HG02981 (cell line): ENCODE results near the gene SPO11.

Source experiments
- ATAC-seq: cut with Tn5 transposase; IDR thresholded peaks from one replicate; pipeline ENCODE4 v1.9.1; 2021; ENCODE audit warnings: mild to moderate bottlenecking, moderate library complexity; ENCODE audit not compliant: unreplicated experiment

The SPO11 gene

GRCh38 chr20:57310821-57311514 lies 18.6 kb upstream of the SPO11 start:
- ATAC-seq, result no peak

- ATAC-seq, result no peak
Observed at GRCh38 chr20:57312138-57312537, 17.5 kb upstream of the SPO11 start.

GRCh38 chr20:57313230-57313629 lies 16.4 kb upstream of the SPO11 start:
- no peak for ATAC-seq

- no peak for ATAC-seq
Observed at GRCh38 chr20:57313951-57314350, 15.7 kb upstream of the SPO11 start.

GRCh38 chr20:57315083-57315975 lies 14.3 kb upstream of the SPO11 start:
- no peak for ATAC-seq

GRCh38 chr20:57315976-57316480 lies 13.6 kb upstream of the SPO11 start:
- ATAC-seq, result no peak

- ATAC-seq, result no peak
Observed at GRCh38 chr20:57316795-57317201, 12.8 kb upstream of the SPO11 start.

GRCh38 chr20:57317316-57317788 lies 12.3 kb upstream of the SPO11 start:
- no peak for ATAC-seq

- no peak for ATAC-seq
Observed at GRCh38 chr20:57317789-57318371, 11.7 kb upstream of the SPO11 start.

- ATAC-seq, result no peak
Observed at GRCh38 chr20:57319584-57319983, 10.0 kb upstream of the SPO11 start.

- no peak for ATAC-seq
Observed at GRCh38 chr20:57320358-57320757, 9.2 kb upstream of the SPO11 start.

- ATAC-seq, result no peak
Observed at GRCh38 chr20:57321142-57321541, 8.5 kb upstream of the SPO11 start.

GRCh38 chr20:57322476-57322875 lies 7.1 kb upstream of the SPO11 start:
- no peak for ATAC-seq

- ATAC-seq, result no peak
Observed at GRCh38 chr20:57323034-57323433, 6.6 kb upstream of the SPO11 start.

- ATAC-seq, result no peak
Observed at GRCh38 chr20:57325632-57326356, 3.8 kb upstream of the SPO11 start.

- no peak for ATAC-seq
Observed at GRCh38 chr20:57326667-57327455, 2.7 kb upstream of the SPO11 start.

- ATAC-seq, result no peak
Observed at GRCh38 chr20:57327820-57328219, 1.8 kb upstream of the SPO11 start.

GRCh38 chr20:57330998-57331397 lies 1.4 kb downstream of the SPO11 start:
- ATAC-seq, result no peak

- ATAC-seq, result no peak
Observed at GRCh38 chr20:57332105-57333089, 2.8 kb downstream of the SPO11 start.
